Measurements from ENCODE around the gene PBX4. TPM values are rescaled to one million over a fixed set of nuclear protein-coding genes. Genes with fewer than 3 reads are reported as not detected.
A peak's percentile ranks its signal among the peaks of the same experiment; 100 is the strongest.

The PBX4 gene
- total RNA-seq, 1 donor from 2014 or later = 0.46 TPM

DNA sequence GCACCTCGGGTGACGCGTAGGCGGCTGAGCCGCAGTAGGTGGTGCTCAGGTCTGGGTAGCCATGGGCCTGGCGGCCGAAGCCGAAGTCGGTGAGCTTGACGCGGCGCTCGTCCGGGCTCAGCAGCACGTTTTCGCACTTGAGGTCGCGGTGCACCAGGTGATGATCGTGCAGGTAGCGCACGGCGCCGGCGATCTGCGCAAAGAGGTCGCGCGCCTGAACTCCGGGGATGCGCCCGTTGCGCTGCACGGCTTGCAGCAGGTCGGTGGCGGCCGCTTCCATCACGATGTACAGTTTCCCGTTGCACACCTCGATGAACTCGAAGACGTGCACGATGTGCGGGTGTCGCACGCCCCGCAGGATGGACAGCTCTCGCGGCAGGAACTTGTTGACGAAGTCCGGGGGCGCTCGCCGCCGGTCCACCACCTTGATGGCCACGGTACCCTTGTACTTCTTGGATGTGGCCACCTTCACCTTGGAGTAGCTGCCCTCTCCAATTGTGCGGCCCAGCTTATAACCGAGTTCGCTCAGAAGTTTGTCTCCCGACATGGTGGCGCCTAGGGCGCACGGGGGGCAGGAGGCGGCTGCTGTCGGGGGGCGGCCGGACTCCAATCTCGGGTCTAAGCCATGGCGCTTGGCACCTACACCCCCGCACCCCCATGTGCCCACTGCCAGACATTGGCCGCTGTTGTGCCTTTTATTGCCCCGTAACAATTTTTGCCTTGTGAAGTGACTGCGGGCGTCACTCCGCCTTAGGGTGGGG, 103.4 kb downstream of the PBX4 start, which contains the start of gene TSSK6:
Gene TSSK6 (minus strand): TSS at position 668 of the 761 bp plus-strand sequence. CDS start 121 bp downstream, at position 547.
- Mint-ChIP-seq H3K36me3 (ENCODE audit: unreplicated experiment) (peaks cover 4% of the 10 kb centered on the region), H3K27ac (ENCODE audit: unreplicated experiment) (peak within 1 kb of the TSS; percentile 93), H3K9me3 (ENCODE audit: unreplicated experiment) (no peaks in the 10 kb centered on the region), H3K4me1 (ENCODE audit: unreplicated experiment) (peaks cover 18% of the 10 kb centered on the region), H3K27me3 (ENCODE audit: unreplicated experiment) (no peaks in the 10 kb centered on the region), H3K4me3 (ENCODE audit: unreplicated experiment) (peak within 1 kb of the TSS; percentile 88)
- no peak for TF ChIP-seq CTCF (IDR thresholded peaks at IDR 0.05)
- DNase-seq (ENCODE audit: extremely low spot score, unreplicated experiment) = no peak

DNA sequence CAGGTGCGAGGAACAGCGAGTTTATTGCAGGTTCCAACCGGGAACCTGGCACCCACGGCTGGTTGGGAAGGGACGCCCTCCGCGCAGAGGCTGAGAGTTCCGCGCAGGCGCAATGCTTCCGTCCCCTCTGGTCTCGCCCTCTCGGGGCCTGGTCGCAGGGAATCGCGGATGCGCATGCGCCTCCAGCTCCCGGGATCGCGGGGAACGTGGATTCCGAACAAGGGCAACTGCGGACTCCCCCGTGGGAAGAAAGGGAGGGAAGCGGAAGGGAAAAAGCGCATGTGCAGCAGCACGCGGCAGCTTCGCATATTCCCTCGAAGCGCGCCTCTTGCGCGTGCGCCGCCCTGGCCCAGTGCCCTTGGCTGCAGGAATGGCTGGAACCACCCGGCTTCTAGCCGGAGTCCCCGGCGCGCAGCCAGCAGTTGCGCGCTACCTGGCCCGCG, 104.3 kb downstream of the PBX4 start:
- H3K36me3 Mint-ChIP-seq (ENCODE audit: unreplicated experiment) = no peaks in the 10 kb centered on the region
- H3K27me3 Mint-ChIP-seq (ENCODE audit: unreplicated experiment) = no peaks in the 10 kb centered on the region
- H3K4me1 Mint-ChIP-seq (ENCODE audit: unreplicated experiment) = peaks cover 17% of the 10 kb centered on the region
- no peaks in the 10 kb centered on the region for H3K9me3 Mint-ChIP-seq (ENCODE audit: unreplicated experiment)
- H3K4me3 Mint-ChIP-seq (ENCODE audit: unreplicated experiment) = peak overlapping the region; percentile 45
- H3K27ac Mint-ChIP-seq (ENCODE audit: unreplicated experiment) = no peak overlapping the region
- no peak for DNase-seq (ENCODE audit: extremely low spot score, unreplicated experiment)
- no peak for TF ChIP-seq CTCF (IDR thresholded peaks at IDR 0.05)

DNA sequence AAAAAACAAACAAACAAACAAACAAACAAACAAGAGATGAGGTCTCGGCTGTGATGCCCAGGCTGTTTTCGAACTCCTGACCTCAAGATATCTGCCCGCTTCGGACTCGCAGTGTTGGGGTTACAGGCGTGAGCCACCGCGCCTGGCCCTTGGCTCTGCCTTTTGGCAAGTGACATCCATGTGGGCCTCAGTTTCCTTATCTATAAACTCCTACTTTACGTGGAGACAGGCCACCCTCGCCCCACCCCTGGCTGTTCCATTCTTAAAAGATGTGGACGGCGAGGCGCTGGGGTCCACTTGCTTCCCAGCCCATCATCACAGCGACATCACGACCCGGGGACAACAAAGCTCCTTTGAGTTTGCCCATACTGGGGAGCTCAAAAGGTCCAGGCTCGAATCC, 104.8 kb downstream of the PBX4 start:
- no peaks in the 10 kb centered on the region for H3K27me3 Mint-ChIP-seq (ENCODE audit: unreplicated experiment)
- H3K27ac Mint-ChIP-seq (ENCODE audit: unreplicated experiment) = no peak overlapping the region
- DNase-seq (ENCODE audit: extremely low spot score, unreplicated experiment) = no peak
- no peak for TF ChIP-seq CTCF (IDR thresholded peaks at IDR 0.05)
- no peaks in the 10 kb centered on the region for H3K36me3 Mint-ChIP-seq (ENCODE audit: unreplicated experiment)
- H3K4me1 Mint-ChIP-seq (ENCODE audit: unreplicated experiment) = peaks cover 17% of the 10 kb centered on the region
- H3K9me3 Mint-ChIP-seq (ENCODE audit: unreplicated experiment) = no peaks in the 10 kb centered on the region
- no peak overlapping the region for H3K4me3 Mint-ChIP-seq (ENCODE audit: unreplicated experiment)

Other genes with a start within 250 kb of the PBX4 start
- 75.6 and 81.3 TPM in 2 replicates for gene GATAD2A, start 213.0 kb downstream of the PBX4 start, total RNA-seq
- 1.7 and 2.0 TPM in 2 replicates for gene TSSK6, start 103.1 kb downstream of the PBX4 start, total RNA-seq
- gene NDUFA13, start 102.5 kb downstream of the PBX4 start, total RNA-seq = 372 and 376 TPM in 2 replicates
- 6.1 and 6.3 TPM in 2 replicates for gene YJEFN3, start 89.8 kb downstream of the PBX4 start, total RNA-seq
- gene CILP2, start 80.4 kb downstream of the PBX4 start, total RNA-seq = 0.63 and 1.1 TPM in 2 replicates
- 6.8 and 7.4 TPM in 2 replicates for gene LPAR2, start 9.5 kb upstream of the PBX4 start, total RNA-seq
- 10.5 and 12.0 TPM in 2 replicates for gene GMIP, start 25.0 kb upstream of the PBX4 start, total RNA-seq
- 62.8 and 67.2 TPM in 2 replicates for gene ATP13A1, start 45.0 kb upstream of the PBX4 start, total RNA-seq
- 7.1 and 8.4 TPM in 2 replicates for gene ZNF101, start 50.2 kb upstream of the PBX4 start, total RNA-seq
- 4.7 and 5.3 TPM in 2 replicates for gene ZNF14, start 114.4 kb upstream of the PBX4 start, total RNA-seq
- gene ZNF506, start 203.1 kb upstream of the PBX4 start, total RNA-seq = 7.8 and 10.5 TPM in 2 replicates
- 10.6 and 12.8 TPM in 2 replicates for gene ZNF253, start 247.2 kb upstream of the PBX4 start, total RNA-seq

Data from osteocyte (in vitro differentiated cells).